ENCODE results near the gene ATF6B.
"Not testable (repeated sequence)": the region's sequence is repeated elsewhere in the genome, so short reads cannot be mapped to it uniquely, and the experiment has no call there.

Gene ATF6B

GRCh38 chr6:32102255-32102654, 25.8 kb downstream of the ATF6B start:
- no peak for DNase-seq

GRCh38 chr6:32100251-32100650, 27.8 kb downstream of the ATF6B start:
- DNase-seq = not testable (repeated sequence)

GRCh38 chr6:32097364-32097763, 30.7 kb downstream of the ATF6B start:
- no peak for DNase-seq

- no peak for DNase-seq
Measured at GRCh38 chr6:32096394-32097258, 31.4 kb downstream of the ATF6B start.

GRCh38 chr6:32096087-32096393, 32.0 kb downstream of the ATF6B start:
- DNase-seq = no peak

- DNase-seq = no peak
Measured at GRCh38 chr6:32095338-32096086, 32.5 kb downstream of the ATF6B start.

- no peak for DNase-seq
Measured at GRCh38 chr6:32092760-32093497, 35.1 kb downstream of the ATF6B start.

- DNase-seq = no peak
Measured at GRCh38 chr6:32089082-32089828, 38.8 kb downstream of the ATF6B start.

GRCh38 chr6:32088487-32089049, 39.5 kb downstream of the ATF6B start:
- no peak for DNase-seq

- DNase-seq = no peak
Measured at GRCh38 chr6:32087574-32088486, 40.2 kb downstream of the ATF6B start.

GRCh38 chr6:32086661-32087573, 41.1 kb downstream of the ATF6B start:
- no peak for DNase-seq

- DNase-seq = no peak
Measured at GRCh38 chr6:32085759-32086459, 42.1 kb downstream of the ATF6B start.

GRCh38 chr6:32084780-32085179, 43.3 kb downstream of the ATF6B start:
- no peak for DNase-seq

- no peak for DNase-seq
Measured at GRCh38 chr6:32083812-32084768, 44.0 kb downstream of the ATF6B start.

- DNase-seq = no peak
Measured at GRCh38 chr6:32082935-32083334, 45.1 kb downstream of the ATF6B start.

- DNase-seq = no peak
Measured at GRCh38 chr6:32082478-32082877, 45.6 kb downstream of the ATF6B start.

- DNase-seq = no peak
Measured at GRCh38 chr6:32081168-32081990, 46.7 kb downstream of the ATF6B start.

Data from NCI-H1694 (cell line).